Osteoblast (primary cell): Measurements from ENCODE around the gene ANKRD24. TPM values are rescaled to one million over a fixed set of nuclear protein-coding genes. Genes with fewer than 3 reads are reported as not detected.

ENCODE experiments used
- DNase-seq: peaks from one replicate; pipeline ENCODE4 v3.0.0; 2011; ENCODE audit warnings: low spot score, mixed read lengths; ENCODE audit not compliant: insufficient read length; ENCODE audit errors: missing footprints
- H2AFZ ChIP-seq: 2 replicates; pipeline ENCODE4 v1.6.0; 2011; ENCODE audit warnings: mild to moderate bottlenecking, low read length
- H3K27ac ChIP-seq: 2 replicates; pipeline ENCODE4 v1.5.1; 2011; ENCODE audit warnings: mild to moderate bottlenecking, low read depth, low read length, moderate library complexity
- H3K27me3 ChIP-seq: 2 replicates; pipeline ENCODE4 v1.6.0; 2012; ENCODE audit warnings: mild to moderate bottlenecking, control low read depth, inconsistent platforms, low read length, moderate library complexity; ENCODE audit not compliant: insufficient read depth
- H3K36me3 ChIP-seq: 2 replicates; pipeline ENCODE4 v1.5.1; 2011; ENCODE audit warnings: mild to moderate bottlenecking, low read length, control low read depth, moderate library complexity; ENCODE audit not compliant: insufficient read depth
- H3K4me1 ChIP-seq: 2 replicates; pipeline ENCODE4 v1.5.1; 2011; ENCODE audit warnings: mild to moderate bottlenecking, low read length, control low read depth, moderate library complexity; ENCODE audit not compliant: insufficient read depth
- H3K4me2 ChIP-seq: 2 replicates; pipeline ENCODE4 v1.6.0; 2011; ENCODE audit warnings: mild to moderate bottlenecking, low read length; ENCODE audit not compliant: insufficient read depth
- H3K4me3 ChIP-seq: fragments of 200-600 bp; sonication (generic); 3 replicates; pipeline ENCODE4 v1.5.1; 2012; ENCODE audit warnings: mild to moderate bottlenecking, low read length, inconsistent platforms; ENCODE audit not compliant: insufficient read depth
- H3K79me2 ChIP-seq: 2 replicates; pipeline ENCODE4 v1.6.0; 2012; ENCODE audit warnings: mild to moderate bottlenecking, low read length, control low read depth, inconsistent platforms; ENCODE audit not compliant: insufficient read depth
- H3K9me3 ChIP-seq: 2 replicates; pipeline ENCODE4 v1.5.1; 2011; ENCODE audit warnings: low read depth, low read length, control low read depth
- H4K20me1 ChIP-seq: 2 replicates; pipeline ENCODE4 v1.6.0; 2012; ENCODE audit warnings: mild to moderate bottlenecking, low read length, control low read depth; ENCODE audit not compliant: insufficient read depth
- total RNA-seq: library from RNA; depleted of rRNA; stranded (reverse); fragments of >200 nt; gene quantifications from 2 replicates; pipeline ENCODE4 v1.2.3, GENCODE V29; 2012
- TF ChIP-seq, protein P1 (sequence below): IDR thresholded peaks from 2 replicates; pipeline ENCODE4 v1.5.1; 2011; ENCODE audit warnings: mild to moderate bottlenecking, low read depth, low read length, moderate library complexity; ENCODE audit errors: extremely low read depth

The ANKRD24 gene
- total RNA-seq, 1 donor, result 0.72 TPM

DNA sequence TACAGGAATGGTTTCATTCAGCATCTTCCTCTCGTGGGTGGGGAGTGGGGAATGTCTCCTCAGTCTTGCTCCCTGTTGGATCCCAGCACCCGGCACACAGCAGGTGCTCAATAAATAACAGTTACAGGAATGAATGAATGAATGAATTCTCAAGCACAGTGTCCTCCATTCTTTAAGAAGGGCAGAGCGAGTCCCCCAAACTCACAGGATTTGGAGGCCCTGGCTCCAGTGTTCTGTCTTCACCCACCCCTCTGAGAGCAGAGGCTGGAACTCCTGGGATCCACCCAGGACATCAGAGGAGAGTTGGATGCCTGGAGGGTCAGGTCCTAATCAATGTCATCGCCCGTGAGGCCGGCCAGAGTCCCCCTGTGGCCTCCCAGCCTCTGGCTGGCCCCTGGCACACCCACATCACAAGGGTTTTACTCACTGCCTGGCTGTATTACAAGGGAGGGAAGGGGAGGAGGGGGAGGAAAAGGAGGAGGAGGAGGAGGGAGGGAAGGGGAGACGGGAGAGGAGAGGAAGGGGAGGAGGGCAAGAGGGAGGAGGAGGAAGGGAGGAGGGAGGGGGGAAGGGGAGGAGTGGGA lies 37.7 kb upstream of the ANKRD24 start:
- H2AFZ ChIP-seq, result no peak overlapping the region
- no peak overlapping the region for H3K4me2 ChIP-seq
- no peaks in the 10 kb centered on the region for H3K79me2 ChIP-seq
- H3K36me3 ChIP-seq, result no peaks in the 10 kb centered on the region
- no peak overlapping the region for H3K4me3 ChIP-seq
- H3K27ac ChIP-seq, result no peak overlapping the region
- no peaks in the 10 kb centered on the region for H3K27me3 ChIP-seq
- DNase-seq, result peak; percentile 80
- no peaks in the 10 kb centered on the region for H3K4me1 ChIP-seq
- H3K9me3 ChIP-seq, result no peaks in the 10 kb centered on the region
- H4K20me1 ChIP-seq, result no peaks in the 10 kb centered on the region
- TF ChIP-seq, protein P1, sequence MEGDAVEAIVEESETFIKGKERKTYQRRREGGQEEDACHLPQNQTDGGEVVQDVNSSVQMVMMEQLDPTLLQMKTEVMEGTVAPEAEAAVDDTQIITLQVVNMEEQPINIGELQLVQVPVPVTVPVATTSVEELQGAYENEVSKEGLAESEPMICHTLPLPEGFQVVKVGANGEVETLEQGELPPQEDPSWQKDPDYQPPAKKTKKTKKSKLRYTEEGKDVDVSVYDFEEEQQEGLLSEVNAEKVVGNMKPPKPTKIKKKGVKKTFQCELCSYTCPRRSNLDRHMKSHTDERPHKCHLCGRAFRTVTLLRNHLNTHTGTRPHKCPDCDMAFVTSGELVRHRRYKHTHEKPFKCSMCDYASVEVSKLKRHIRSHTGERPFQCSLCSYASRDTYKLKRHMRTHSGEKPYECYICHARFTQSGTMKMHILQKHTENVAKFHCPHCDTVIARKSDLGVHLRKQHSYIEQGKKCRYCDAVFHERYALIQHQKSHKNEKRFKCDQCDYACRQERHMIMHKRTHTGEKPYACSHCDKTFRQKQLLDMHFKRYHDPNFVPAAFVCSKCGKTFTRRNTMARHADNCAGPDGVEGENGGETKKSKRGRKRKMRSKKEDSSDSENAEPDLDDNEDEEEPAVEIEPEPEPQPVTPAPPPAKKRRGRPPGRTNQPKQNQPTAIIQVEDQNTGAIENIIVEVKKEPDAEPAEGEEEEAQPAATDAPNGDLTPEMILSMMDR, result no peak

DNA sequence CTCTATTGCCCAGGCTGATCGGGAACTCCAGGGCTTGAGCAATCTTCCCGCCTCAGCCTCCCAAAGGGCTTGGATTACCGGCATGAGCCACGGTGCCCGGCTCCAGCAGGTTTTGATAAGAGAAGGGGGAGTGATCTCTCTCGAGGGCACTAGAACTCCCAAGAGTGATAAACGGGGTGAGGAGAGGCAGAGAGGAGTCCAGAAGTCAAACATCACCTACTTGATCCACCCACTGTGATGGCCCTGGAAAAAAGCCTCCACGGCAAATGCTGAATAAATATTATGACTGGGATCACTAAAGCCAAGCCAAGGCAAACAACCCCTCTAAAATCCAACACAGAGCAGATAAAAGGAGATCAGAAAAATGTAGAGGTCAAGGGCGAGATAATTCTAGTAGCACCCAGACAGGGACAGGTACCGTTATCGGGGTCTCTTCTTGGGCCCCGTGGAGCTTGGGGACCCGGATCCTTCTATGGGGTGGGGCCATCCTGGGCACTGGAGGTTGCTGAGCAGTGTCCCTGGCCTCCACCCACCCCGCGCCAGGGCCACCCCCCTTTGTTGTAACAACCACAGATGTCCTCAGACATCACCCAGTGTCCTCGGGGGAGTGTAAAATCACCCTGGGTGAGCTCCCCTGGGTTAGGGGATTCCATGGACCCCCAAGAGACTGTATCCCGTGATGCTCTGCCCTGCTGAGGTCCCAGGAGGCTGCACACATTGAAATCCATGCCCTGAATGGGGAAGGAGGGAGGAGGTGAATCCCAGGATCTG lies 32.8 kb upstream of the ANKRD24 start:
- Histone ChIP-seq H2AFZ (no peak overlapping the region), H3K27ac (no peak overlapping the region), H3K27me3 (no peaks in the 10 kb centered on the region), H3K4me3 (no peak overlapping the region), H4K20me1 (no peaks in the 10 kb centered on the region), H3K79me2 (no peaks in the 10 kb centered on the region), H3K36me3 (no peaks in the 10 kb centered on the region), H3K4me1 (no peaks in the 10 kb centered on the region), H3K4me2 (no peak overlapping the region), H3K9me3 (no peaks in the 10 kb centered on the region)
- TF ChIP-seq, protein P1, result no peak
- peak; percentile 47 for DNase-seq

DNA sequence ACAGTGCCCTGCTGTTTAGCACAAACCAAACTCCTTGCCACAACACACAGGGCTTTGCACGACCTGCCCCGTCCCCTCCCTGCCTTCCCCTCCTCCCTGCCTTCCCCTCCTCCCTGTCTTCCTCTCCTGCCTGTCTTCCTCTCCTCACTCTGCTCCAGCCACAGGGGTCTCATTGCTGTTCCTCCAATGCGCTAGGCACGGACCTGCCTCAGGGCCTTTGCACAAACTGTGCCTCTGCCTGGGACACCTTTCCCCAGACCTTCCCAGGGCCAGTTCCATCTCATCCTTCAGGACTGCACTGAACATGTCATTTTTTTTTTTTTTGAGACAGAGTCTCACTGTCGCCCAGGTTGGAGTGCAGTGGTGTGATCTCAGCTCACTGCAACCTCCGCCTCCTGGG lies 30.9 kb upstream of the ANKRD24 start:
- no peaks in the 10 kb centered on the region for H3K4me1 ChIP-seq
- no peak overlapping the region for H2AFZ ChIP-seq
- TF ChIP-seq, protein P1, result no peak
- H3K27me3 ChIP-seq, result no peaks in the 10 kb centered on the region
- H4K20me1 ChIP-seq, result no peaks in the 10 kb centered on the region
- no peak overlapping the region for H3K27ac ChIP-seq
- no peaks in the 10 kb centered on the region for H3K36me3 ChIP-seq
- H3K4me2 ChIP-seq, result no peak overlapping the region
- H3K79me2 ChIP-seq, result no peaks in the 10 kb centered on the region
- no peaks in the 10 kb centered on the region for H3K9me3 ChIP-seq
- peak; percentile 52 for DNase-seq
- H3K4me3 ChIP-seq, result no peak overlapping the region

DNA sequence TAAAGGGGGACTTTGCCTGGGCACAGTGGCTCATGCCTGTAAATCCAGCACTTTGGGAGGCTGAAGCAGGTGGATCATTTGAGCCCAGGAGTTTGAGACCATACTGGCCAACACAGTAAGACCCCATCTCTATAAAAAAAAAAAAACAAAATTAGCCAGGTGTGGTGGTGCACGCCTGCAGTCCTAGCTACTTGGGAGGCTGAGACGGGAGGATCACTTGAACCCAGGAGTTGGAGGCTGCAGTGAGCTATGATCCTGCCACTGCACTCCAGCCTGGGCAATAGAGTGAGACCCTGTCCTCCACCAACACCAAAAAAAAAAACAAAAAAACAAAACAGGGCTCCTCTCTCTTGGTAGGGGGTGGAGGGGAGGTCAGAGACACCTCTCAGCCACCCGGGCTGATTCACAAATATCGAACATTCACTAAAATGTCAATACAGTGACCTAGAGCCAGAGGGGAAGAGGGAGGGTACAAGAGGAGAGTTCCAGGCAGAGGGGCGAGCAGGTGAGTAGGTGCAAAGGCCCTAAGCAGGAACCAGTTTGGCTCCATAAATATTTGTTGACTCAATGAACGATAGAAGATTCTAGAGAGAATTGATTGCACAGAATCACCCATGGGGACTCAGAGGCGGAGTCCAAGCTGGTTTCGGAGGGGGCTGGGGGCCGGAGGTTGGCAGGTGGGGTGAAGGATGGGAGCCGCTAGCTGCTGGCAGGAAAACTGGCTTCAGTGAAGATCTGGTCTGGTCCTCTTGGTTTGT lies 30.1 kb upstream of the ANKRD24 start:
- no peak overlapping the region for H3K4me3 ChIP-seq
- peak; percentile 29 for DNase-seq
- H3K4me1 ChIP-seq, result no peaks in the 10 kb centered on the region
- H3K79me2 ChIP-seq, result no peaks in the 10 kb centered on the region
- H3K27me3 ChIP-seq, result no peaks in the 10 kb centered on the region
- no peaks in the 10 kb centered on the region for H3K9me3 ChIP-seq
- H4K20me1 ChIP-seq, result no peaks in the 10 kb centered on the region
- no peaks in the 10 kb centered on the region for H3K36me3 ChIP-seq
- TF ChIP-seq, protein P1, result no peak
- no peak overlapping the region for H3K27ac ChIP-seq
- H3K4me2 ChIP-seq, result no peak overlapping the region
- no peak overlapping the region for H2AFZ ChIP-seq
